GM21528 (cell line): ENCODE results near the gene SUCLG2.
A peak's percentile ranks its signal among the peaks of the same experiment; 100 is the strongest.

Experiments
- ATAC-seq: cut with Tn5 transposase; IDR thresholded peaks from one replicate; pipeline ENCODE4 v1.9.1; 2021; ENCODE audit warnings: mild to moderate bottlenecking, moderate library complexity; ENCODE audit not compliant: unreplicated experiment, low FRiP score

SUCLG2 gene, protein sequence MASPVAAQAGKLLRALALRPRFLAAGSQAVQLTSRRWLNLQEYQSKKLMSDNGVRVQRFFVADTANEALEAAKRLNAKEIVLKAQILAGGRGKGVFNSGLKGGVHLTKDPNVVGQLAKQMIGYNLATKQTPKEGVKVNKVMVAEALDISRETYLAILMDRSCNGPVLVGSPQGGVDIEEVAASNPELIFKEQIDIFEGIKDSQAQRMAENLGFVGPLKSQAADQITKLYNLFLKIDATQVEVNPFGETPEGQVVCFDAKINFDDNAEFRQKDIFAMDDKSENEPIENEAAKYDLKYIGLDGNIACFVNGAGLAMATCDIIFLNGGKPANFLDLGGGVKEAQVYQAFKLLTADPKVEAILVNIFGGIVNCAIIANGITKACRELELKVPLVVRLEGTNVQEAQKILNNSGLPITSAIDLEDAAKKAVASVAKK

DNA sequence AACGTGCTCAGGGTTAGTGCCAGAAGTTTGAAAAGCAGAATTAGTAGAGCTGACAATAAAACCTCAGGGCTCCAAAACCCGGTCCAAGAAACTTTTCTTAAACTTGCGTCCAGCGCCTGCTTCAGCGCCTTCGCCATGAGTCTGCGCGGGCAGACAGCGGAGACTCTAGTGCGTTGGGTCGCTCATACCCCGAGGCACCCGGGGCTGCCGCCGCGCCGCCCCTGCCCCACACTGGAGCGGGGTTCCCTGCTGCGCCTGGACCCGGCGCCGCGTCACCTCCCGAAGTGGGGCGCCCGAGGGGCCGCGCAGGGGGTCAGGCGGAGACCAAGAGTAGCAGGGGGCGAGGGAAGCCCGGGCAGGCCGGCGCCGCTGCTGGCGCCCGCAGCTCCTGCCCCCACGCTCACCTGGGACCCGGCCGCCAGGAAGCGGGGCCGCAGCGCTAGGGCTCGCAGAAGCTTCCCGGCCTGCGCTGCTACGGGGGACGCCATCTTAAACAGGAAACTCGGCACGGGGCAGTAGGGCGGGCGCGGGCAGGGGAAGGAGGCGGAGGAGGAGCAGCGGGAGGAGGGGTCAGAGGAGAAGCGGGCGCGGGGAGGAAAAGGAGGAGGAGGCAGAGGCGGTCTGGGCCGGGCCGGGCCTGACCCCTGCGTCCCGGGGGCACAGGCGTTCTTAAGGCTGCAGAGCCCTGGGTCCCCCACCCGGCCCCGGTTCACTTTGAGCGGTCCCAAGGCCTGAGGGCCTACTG lies at the start of gene SUCLG2:
SUCLG2 (minus strand) TSS at position 514 of the 745 bp plus-strand sequence; CDS start at position 488, 26 bp downstream.
- ATAC-seq: peak; percentile 66

- no peak for ATAC-seq
These were observed 46.2 kb upstream of the SUCLG2 start for GRCh38 chr3:67700596-67700995.

- ATAC-seq: no peak
These were observed 45.5 kb upstream of the SUCLG2 start for GRCh38 chr3:67699882-67700281.

DNA sequence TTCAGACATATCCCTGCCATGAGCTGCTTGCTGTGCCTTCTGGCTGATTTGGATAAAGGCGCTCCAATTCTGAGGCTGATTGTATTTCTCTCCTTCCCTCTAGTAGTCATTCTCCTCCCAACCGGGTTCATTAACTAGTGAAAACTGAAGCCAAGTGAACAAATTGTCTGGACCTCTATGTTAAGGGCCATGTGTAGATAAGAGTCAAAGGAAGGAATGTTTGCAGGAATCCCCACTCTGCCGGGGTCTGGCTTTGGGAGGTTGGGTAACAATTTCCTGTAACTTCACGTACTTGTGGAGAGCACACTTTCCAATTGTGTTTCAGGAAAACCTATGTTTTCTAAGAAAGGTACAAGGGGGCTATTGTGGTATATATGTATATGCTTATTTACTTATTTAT lies 38.2 kb upstream of the SUCLG2 start:
- no peak for ATAC-seq

- ATAC-seq: no peak
These were observed 37.5 kb upstream of the SUCLG2 start for GRCh38 chr3:67691926-67692325.

- no peak for ATAC-seq
These were observed 36.8 kb upstream of the SUCLG2 start for GRCh38 chr3:67691207-67691606.

DNA sequence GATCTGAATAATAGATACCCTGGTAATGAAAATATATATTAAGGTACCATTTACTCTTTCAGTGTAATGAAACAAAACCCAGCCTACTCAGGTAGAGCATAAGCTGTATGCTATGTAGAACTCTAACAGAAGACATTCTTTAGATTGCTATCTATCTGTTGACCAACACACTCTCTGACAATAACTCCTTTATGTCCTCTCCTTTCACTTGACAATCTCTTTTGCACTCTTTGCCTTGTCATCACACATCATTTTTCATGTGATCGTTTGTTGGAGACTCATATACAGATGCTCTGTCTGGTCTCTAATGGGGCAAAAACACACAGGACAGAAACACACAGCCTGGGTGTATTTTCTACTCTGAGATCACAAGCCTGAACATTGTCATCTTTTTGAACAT lies 35.4 kb upstream of the SUCLG2 start:
- ATAC-seq: no peak

DNA sequence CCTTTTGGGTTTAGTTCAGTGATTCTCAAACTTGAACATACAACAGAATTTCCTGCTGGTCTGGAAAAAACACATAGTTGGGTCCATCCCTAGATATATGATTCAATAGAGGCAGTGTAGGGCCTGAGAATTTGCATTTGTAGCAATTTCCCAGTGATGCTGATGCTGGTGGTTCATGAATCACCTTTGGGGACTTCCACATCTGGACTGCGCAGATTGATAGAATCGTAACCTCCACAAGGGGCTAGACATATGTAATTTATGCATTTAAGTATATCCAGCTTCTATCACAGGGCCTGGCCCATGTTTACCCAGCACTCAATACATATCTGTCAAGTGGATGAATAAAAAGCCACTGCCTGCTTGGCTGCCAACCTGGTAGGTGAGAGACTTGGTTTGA lies 33.8 kb upstream of the SUCLG2 start:
- ATAC-seq: no peak

GRCh38 chr3:67686069-67686468 lies 31.7 kb upstream of the SUCLG2 start:
- ATAC-seq: no peak

GRCh38 chr3:67685499-67685898 lies 31.1 kb upstream of the SUCLG2 start:
- ATAC-seq: peak; percentile 97

DNA sequence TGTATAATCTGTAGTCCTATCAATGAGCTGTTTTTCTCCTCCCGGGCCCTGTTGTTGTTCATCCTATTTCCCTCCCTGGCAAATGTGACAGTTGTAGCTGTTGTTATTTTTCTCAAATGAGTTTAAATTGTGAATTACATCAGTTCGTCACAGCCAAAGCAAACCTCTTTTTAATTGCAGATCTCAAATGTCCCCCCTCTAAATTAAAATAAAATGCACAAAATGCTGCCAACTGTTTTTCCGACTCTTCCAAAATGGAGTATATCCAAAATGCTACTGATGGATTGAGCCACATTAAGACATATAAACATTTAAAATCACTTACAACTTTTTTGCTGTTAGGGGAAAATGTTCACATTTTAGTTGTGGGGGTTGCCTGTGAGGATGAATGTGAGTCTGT lies 29.8 kb upstream of the SUCLG2 start:
- ATAC-seq: no peak

DNA sequence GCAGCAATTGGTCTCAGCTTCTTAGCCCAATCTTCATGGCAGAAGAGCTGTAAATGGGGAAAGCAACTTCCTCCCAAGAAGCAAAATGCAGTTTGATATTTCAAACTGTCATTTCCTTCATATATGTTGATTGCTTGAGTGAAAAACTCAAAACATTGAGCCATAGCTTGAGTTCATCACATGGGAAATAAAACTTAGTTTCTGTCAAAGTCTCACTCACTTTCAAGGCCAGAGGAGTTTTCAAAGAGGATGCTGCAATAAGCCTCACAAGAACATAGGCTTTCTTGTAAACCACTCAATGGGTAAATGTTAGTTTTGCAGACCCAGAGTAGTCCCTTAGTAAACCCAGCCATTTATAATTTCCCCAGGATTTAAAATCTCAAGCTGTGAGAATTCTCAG lies 29.1 kb upstream of the SUCLG2 start:
- ATAC-seq: no peak

GRCh38 chr3:67678665-67679064 lies 24.3 kb upstream of the SUCLG2 start:
- ATAC-seq: peak; percentile 73

DNA sequence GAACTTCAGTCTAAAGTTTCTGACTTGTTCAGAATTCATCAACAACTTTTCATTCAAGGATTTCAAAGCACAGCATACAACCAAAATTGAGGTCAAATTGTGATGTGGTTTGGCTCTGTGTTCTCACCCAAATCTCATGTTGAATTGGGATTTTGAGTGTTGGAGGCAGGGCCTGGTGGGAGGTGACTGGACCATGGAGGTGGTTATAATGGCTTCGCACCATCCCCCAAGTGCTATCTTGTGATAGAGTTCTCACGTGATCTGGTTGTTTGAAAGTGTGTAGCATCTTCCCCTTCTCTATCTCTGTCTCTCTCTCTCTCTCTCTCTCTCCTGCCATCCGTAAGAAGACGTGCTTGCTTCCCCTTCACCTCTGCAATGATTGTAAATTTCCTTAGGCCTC lies 19.6 kb upstream of the SUCLG2 start:
- no peak for ATAC-seq

GRCh38 chr3:67662733-67663132 lies 8.3 kb upstream of the SUCLG2 start:
- ATAC-seq: no peak

- no peak for ATAC-seq
These were observed 6.7 kb upstream of the SUCLG2 start for GRCh38 chr3:67661089-67661488.

DNA sequence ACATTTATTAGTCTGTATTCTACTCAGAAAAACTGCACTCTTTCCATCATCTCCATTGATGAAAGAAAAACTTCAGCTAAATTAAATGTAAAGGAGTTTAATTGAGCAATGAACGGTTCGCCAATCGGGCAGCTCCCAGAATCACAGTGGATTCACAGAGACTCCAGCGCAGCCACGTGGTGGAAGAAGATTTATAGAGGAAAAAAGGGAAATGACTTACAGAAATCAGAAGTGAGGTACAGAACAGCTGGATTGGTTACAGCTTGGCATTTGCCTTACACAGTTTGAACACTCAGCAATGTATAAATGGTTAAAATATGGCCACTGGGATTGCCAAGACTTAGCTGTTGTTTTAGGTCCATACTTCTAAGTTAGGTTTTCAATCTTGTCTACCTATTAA lies 2.8 kb upstream of the SUCLG2 start:
- no peak for ATAC-seq

DNA sequence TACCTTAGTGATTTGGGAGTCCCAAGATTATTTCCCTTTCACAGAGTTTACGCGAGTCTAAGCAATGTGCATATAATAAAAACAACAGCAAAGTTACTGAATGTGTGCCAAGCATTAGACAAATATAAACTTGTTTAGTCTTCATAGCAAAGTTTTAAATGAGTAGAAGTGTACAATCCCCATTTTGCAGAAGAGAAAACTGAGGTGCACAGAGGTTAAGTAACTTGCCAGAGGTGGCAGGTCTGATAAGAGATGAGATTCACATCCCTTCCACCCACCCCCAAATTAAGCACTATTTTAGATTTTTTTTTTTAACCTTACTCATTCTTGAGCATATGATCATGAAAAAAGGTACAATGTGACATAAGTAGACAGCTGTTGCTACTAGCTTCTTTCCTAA lies 2.2 kb upstream of the SUCLG2 start:
- no peak for ATAC-seq

- ATAC-seq: peak; percentile 70
These were observed 1.1 kb upstream of the SUCLG2 start for GRCh38 chr3:67655364-67656121.

DNA sequence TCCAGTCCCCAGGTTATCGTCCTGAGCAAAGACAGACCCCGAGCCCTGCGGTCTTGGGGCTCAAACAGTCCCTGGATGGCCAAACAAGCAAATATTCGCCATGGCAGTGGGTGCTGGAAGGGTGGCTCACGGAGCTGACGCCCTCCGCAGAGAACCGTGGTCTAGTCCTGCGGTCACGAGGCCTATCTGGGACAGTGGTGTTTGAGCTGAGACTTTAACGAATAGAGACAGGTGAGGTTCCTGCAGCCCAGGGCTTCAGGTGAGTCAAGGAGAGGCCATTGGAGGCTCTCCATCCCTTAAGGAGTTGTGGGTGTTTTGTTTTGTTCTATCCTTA lies 399 bp upstream of the SUCLG2 start:
- no peak for ATAC-seq

DNA sequence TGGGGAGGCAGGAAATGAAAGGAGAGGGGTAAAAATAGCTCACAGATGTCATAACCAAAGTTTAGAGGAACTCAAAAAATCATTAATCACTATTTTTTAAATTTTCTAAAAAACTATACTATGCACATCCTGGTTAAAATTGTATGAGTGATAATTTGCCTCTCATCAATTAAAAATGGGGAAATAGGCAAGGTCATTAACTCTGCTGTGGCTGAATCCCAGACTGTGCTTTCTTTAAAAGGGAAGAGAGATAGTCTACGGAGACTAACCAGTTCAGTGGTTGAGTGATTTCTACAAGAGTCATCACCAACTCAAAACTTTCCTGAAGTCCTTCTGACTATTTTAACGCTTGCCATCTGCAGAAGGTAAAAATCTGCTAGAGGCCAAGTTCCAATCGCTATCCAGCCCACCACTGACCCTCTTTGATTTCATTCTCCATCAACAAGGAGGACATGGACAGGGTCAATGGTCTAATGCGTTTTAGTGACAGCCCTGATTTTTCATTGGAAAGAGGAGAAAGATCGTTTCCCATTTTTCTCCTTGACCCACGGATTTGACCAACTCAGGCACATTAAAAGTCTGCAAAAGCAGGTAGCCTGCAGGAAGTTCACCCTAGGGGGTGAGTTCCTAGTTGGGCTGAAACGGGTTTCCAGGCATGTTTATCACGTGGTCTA lies 850 bp downstream of the SUCLG2 start:
- ATAC-seq: peak; percentile 22
